Spleen (tissue), 7 donors: Measurements from ENCODE around the gene TBC1D24.
"Not testable (repeated sequence)": the region's sequence is repeated elsewhere in the genome, so short reads cannot be mapped to it uniquely, and the experiment has no call there.

Source experiments
- CTCF ChIP-seq, 11 experiments: fragments of 200-600 bp in 7 of 11; fragments of 450-650 bp in 4 of 11; sonication (generic) in 4 of 11; IDR thresholded peaks in 8 of 11; conservative IDR thresholded peaks in 3 of 11; 1 replicate in 7 of 11; 2 replicates in 4 of 11; pipeline versions ENCODE4 v1.4.0 to v1.8.0; 2016 to 2021; ENCODE audit warnings: antibody characterized with exemption in 11 of 11, inconsistent platforms in 4 of 11, mild to moderate bottlenecking in 1 of 11
- POLR2A ChIP-seq, 3 donors: fragments of 450-650 bp; IDR thresholded peaks; one replicate each; pipeline ENCODE4 v1.5.1; 2017; ENCODE audit warnings: antibody characterized with exemption in 3 of 3, mild to moderate bottlenecking in 1 of 3
- donor health status: DM: no; HTN: no; CAD: no; lungs with moderate emphysema.
- donor health status: DM: no; HTN: no; CAD: no.
- donor health status: DM: no; HTN: no; CAD: no.

- TF ChIP-seq POLR2A (IDR thresholded peaks at IDR 0.05); CTCF (IDR thresholded peaks at IDR 0.05 in 8 of 11, conservative IDR thresholded peaks at IDR 0.05 in 3 of 11): not testable (repeated sequence)
Observed at GRCh38 chr16:2554709-2555425, 79.9 kb downstream of the TBC1D24 start.
